HepG2 (cell line): ENCODE results near the gene QKI. TPM values are rescaled to one million over a fixed set of nuclear protein-coding genes. Genes with fewer than 3 reads are reported as not detected.

Source experiments
- ATAC-seq: fragments of 200-7000 bp; cut with Tn5 transposase; 3 replicates; pipeline ENCODE4 v1.9.1; 2020; ENCODE audit warnings: mild to moderate bottlenecking, moderate library complexity
- BruUV-seq: library from RNA; stranded (reverse); fragments of 400-500 nt; replicated peaks from 2 replicates; lab custom pipeline; 2021; lab: Mats Ljungman, UMichigan
- CTCF ChIA-PET: fragments of 300-600 bp; formaldehyde crosslinking; extraction: SDS; loops from one replicate; lab custom pipeline; 2021; ENCODE audit warnings: low total read pairs, inconsistent platforms, low intra/inter-chr PET ratio; lab: Yijun Ruan, JAX
- POLR2A ChIA-PET: fragments of 350-600 bp; sonication (Branson Sonifier 250); formaldehyde crosslinking; loops from one replicate; lab custom pipeline; 2020; ENCODE audit warnings: antibody characterized with exemption, inconsistent platforms; lab: Yijun Ruan, JAX
- DNase-seq: peaks from one replicate; pipeline ENCODE4 v3.0.0-alpha.2; 2015; ENCODE audit warnings: low spot score
- FAIRE-seq: peaks from 3 replicates; lab custom pipeline; 2011; peaks lifted over from hg19 to GRCh38; lab: Jason Lieb, UNC
- H2AFZ ChIP-seq: one replicate; pipeline ENCODE4 v1.6.1; 2011; ENCODE audit warnings: low read length, inconsistent platforms
- H3K27ac ChIP-seq: fragments of 300-600 bp; 3 replicates; pipeline ENCODE4 v1.8.0; 2011; ENCODE audit warnings: mixed run types, mild to moderate bottlenecking, mixed read lengths, low read length, inconsistent platforms; ENCODE audit not compliant: insufficient read depth; ENCODE audit errors: extremely low read length
- H3K27me3 ChIP-seq, 2 experiments: fragments of 200-600 bp in 1 of 2; 2 replicates in 1 of 2; 3 replicates in 1 of 2; pipeline versions ENCODE4 v1.6.0 to v1.8.0; 2011; ENCODE audit warnings: low read length in 2 of 2, mild to moderate bottlenecking in 2 of 2, moderate library complexity in 2 of 2, inconsistent platforms in 1 of 2; ENCODE audit not compliant: insufficient read depth in 2 of 2, control insufficient read depth in 1 of 2
- H3K36me3 ChIP-seq, 2 experiments: fragments of 200-600 bp in 1 of 2; replicated peaks in 1 of 2; 2 replicates in 1 of 2; 3 replicates in 1 of 2; pipeline versions ENCODE4 v1.5.1 to v1.8.0; 2011; ENCODE audit warnings: low read length in 2 of 2, inconsistent platforms in 1 of 2; ENCODE audit not compliant: insufficient read depth in 2 of 2, control insufficient read depth in 1 of 2
- H3K4me1 ChIP-seq: 2 replicates; pipeline ENCODE4 v1.5.1; 2012; ENCODE audit warnings: low read length, inconsistent platforms; ENCODE audit not compliant: insufficient read depth
- H3K4me2 ChIP-seq: 2 replicates; pipeline ENCODE4 v1.6.0; 2011; ENCODE audit warnings: low read depth, low read length, inconsistent platforms
- H3K4me3 ChIP-seq, 3 experiments: fragments of 200-600 bp in 1 of 3; sonication (generic), shearing (Covaris generic) in 1 of 3; replicated peaks in 1 of 3; 2 replicates each; pipeline ENCODE4 v1.5.1; 2011 to 2016; ENCODE audit warnings: low read length in 3 of 3, inconsistent platforms in 2 of 3, low read depth in 2 of 3, mild to moderate bottlenecking in 2 of 3, control low read depth in 1 of 3, mixed read lengths in 1 of 3; ENCODE audit not compliant: insufficient read depth in 1 of 3
- H3K79me2 ChIP-seq: one replicate; pipeline ENCODE4 v1.6.1; 2011; ENCODE audit warnings: low read length, inconsistent platforms; ENCODE audit not compliant: insufficient read depth
- H3K9ac ChIP-seq: 2 replicates; pipeline ENCODE4 v1.6.0; 2011; ENCODE audit warnings: mild to moderate bottlenecking, low read depth, low read length, inconsistent platforms; ENCODE audit not compliant: insufficient read depth
- H3K9me3 ChIP-seq: 2 replicates; pipeline ENCODE4 v1.5.1; 2012; ENCODE audit warnings: mild to moderate bottlenecking, low read length
- H4K20me1 ChIP-seq: 2 replicates; pipeline ENCODE4 v1.6.0; 2011; ENCODE audit warnings: inconsistent platforms, mild to moderate bottlenecking, low read length, moderate library complexity; ENCODE audit not compliant: insufficient read depth
- CBX2 ChIP-seq, 2 experiments: fragments of 200-600 bp in 1 of 2; sonication (generic); formaldehyde crosslinking in 1 of 2; IDR thresholded peaks; 2 replicates each; pipeline versions ENCODE4 v1.7.0 to v1.8.1; 2018 to 2022; ENCODE audit warnings: low read depth in 2 of 2, low read length in 1 of 2, mild to moderate bottlenecking in 1 of 2, missing genetic modification reagents in 1 of 2
- EHMT2 ChIP-seq: fragments of 200-600 bp; sonication (generic); IDR thresholded peaks from 2 replicates; pipeline ENCODE4 v1.7.0; 2017; ENCODE audit warnings: antibody characterized with exemption, low read depth, low read length, borderline replicate concordance
- IRF9 ChIP-seq: sonication (generic); formaldehyde crosslinking; IDR thresholded peaks from 2 replicates; pipeline ENCODE4 v1.8.0; 2022; ENCODE audit warnings: missing genetic modification reagents, mild to moderate bottlenecking, borderline replicate concordance
- KAT7 ChIP-seq: IDR thresholded peaks from 2 replicates; pipeline ENCODE4 v1.6.1; 2018; ENCODE audit warnings: borderline replicate concordance, missing compliant biosample characterization
- MBD4 ChIP-seq: IDR thresholded peaks from 2 replicates; pipeline ENCODE4 v1.6.1; 2012; ENCODE audit warnings: low read length, inconsistent platforms, borderline replicate concordance
- SYNCRIP ChIP-seq: fragments of 200-400 bp; formaldehyde crosslinking; IDR thresholded peaks from 2 replicates; pipeline ENCODE4 v1.6.1; 2018; ENCODE audit warnings: mild to moderate bottlenecking, low read depth, low read length; ENCODE audit not compliant: insufficient read depth
- ZNF17 ChIP-seq: sonication (generic); formaldehyde crosslinking; IDR thresholded peaks from 2 replicates; pipeline ENCODE4 v1.5.0; 2020; ENCODE audit warnings: mild to moderate bottlenecking, missing genetic modification reagents
- ZNF224 ChIP-seq: sonication (generic); formaldehyde crosslinking; IDR thresholded peaks from 2 replicates; pipeline ENCODE4 v1.5.0; 2020; ENCODE audit warnings: mild to moderate bottlenecking, missing genetic modification reagents
- ZNF33B ChIP-seq: sonication (generic); formaldehyde crosslinking; IDR thresholded peaks from 2 replicates; pipeline ENCODE4 v1.5.1; 2020; ENCODE audit warnings: mild to moderate bottlenecking, missing genetic modification reagents
- ZNF572 ChIP-seq: sonication (generic); formaldehyde crosslinking; IDR thresholded peaks from 2 replicates; pipeline ENCODE4 v1.5.1; 2020; ENCODE audit warnings: mild to moderate bottlenecking, missing genetic modification reagents
- ZNF687 ChIP-seq: sonication (generic); formaldehyde crosslinking; IDR thresholded peaks from 2 replicates; pipeline ENCODE4 v1.5.1; 2020; ENCODE audit warnings: mild to moderate bottlenecking, missing genetic modification reagents, moderate library complexity
- ZNF879 ChIP-seq: sonication (generic); formaldehyde crosslinking; IDR thresholded peaks from 2 replicates; pipeline ENCODE4 v1.8.1; 2023; ENCODE audit warnings: missing genetic modification reagents
- ZSCAN12 ChIP-seq: sonication (generic); formaldehyde crosslinking; IDR thresholded peaks from 2 replicates; pipeline ENCODE4 v1.9.0; 2021; ENCODE audit warnings: mild to moderate bottlenecking, missing genetic modification reagents
- WGBS: methylation state at CpG from one replicate; pipeline ENCODE4 v1.1.6; 2017; ENCODE audit warnings: low lambda C conversion rate; 5-methylcytosine and 5-hydroxymethylcytosine counted together
- in situ Hi-C: cut with HindIII; loops from 2 replicates; pipeline ENCODE4 v1.10.0; 2017; ENCODE audit warnings: low pct_unique_long_range_greater_than_20kb; ENCODE audit not compliant: extremely low pct_ligation_motif_present
- intact Hi-C: fragments of 100-400 bp; cut with micrococcal nuclease; formaldehyde crosslinking; loops from one replicate; pipeline ENCODE4 v1.10.0; 2022; ENCODE audit not compliant: unreplicated experiment
- polyA plus RNA-seq, 8 experiments: library from polyadenylated mRNA; depleted of rRNA in 3 of 8; stranded (reverse) in 7 of 8; unstranded in 1 of 8; fragments of >200 nt; fragmentation: Illumina TruSeq in 4 of 8; extraction: Trizol in 4 of 8; gene quantifications; 2 replicates each; pipeline versions ENCODE4 v1.2.1 to v1.2.3, GENCODE V29; 2011 to 2016; ENCODE audit warnings: low read depth in 4 of 8, missing spikeins in 1 of 8, mixed read lengths in 1 of 8; ENCODE audit not compliant: insufficient read depth in 1 of 8
- total RNA-seq, 5 experiments: library from RNA; depleted of rRNA; stranded (reverse); fragments of >200 nt; fragmentation: Illumina TruSeq; extraction: Trizol; gene quantifications; 2 replicates each; pipeline ENCODE4 v1.2.3, GENCODE V29; 2016; ENCODE audit warnings: low read depth in 1 of 5
- TF ChIP-seq, protein P1 (sequence below): sonication (generic); formaldehyde crosslinking; IDR thresholded peaks from 2 replicates; pipeline ENCODE4 v1.5.0; 2020; ENCODE audit warnings: missing genetic modification reagents
- TF ChIP-seq, protein P2 (sequence below): sonication (generic); formaldehyde crosslinking; IDR thresholded peaks from 2 replicates; pipeline ENCODE4 v1.4.0; 2020; ENCODE audit warnings: missing genetic modification reagents

The QKI gene
- total and polyA plus RNA-seq, 2 of the 13 experiments (the other 11 are each of a cell fraction or from before 2014, with no cell fraction given), result 136 to 137 TPM

DNA sequence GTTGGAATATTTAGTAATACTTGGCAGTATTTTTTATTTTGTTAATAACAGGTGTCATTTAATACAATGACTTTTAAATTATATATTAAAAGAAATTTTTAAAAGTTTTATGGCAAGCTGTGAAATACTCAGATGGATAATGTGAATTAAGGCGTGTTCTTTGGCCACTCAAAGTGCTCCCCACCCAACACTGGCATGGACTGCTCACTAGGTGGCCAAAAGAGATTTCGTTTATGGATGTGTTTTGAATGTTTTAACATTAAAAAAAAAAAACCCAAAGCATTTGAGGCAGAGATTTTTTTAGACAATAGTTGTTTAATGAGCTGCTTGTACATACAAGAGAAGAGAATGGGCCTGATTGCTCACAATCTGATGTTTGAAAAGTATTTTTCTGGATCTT lies 86.5 kb downstream of the QKI start (continued):
- TF ChIP-seq IRF9, result no peak
- no peak for TF ChIP-seq MBD4

- Histone ChIP-seq H3K4me3 (no peak overlapping the region), H3K4me1 (no peaks in the 10 kb centered on the region), H3K9ac (no peak overlapping the region), H4K20me1 (0 out of 2 replicates have a peak, but pooled peaks cover 2% of the 10 kb centered on the region), H3K9me3 (peaks cover 26% of the 10 kb centered on the region), H3K4me2 (no peak overlapping the region), H2AFZ (no peak overlapping the region), H3K36me3 (no peaks in the 10 kb centered on the region; a peak in 1 of 5 replicates), H3K27ac (no peak overlapping the region), H3K27me3 (no peaks in the 10 kb centered on the region), H3K79me2 (peaks cover 81% of the 10 kb centered on the region)
- 97% methylated on average over 3 of the region's 3 CpGs for WGBS
- CTCF ChIA-PET, result no interaction called here
- intact Hi-C loops, result no loop called here
- no peak for ATAC-seq
- POLR2A ChIA-PET, result no interaction called here
- in situ Hi-C loops, result no loop called here
- no peak for FAIRE-seq
- DNase-seq, result no peak
- BruUV-seq, result no TSS peak
- no peak for TF ChIP-seq ZNF224 (CRISPR knock-in tag)
- no peak for TF ChIP-seq ZSCAN12 (CRISPR knock-in tag)
- TF ChIP-seq, protein P1, sequence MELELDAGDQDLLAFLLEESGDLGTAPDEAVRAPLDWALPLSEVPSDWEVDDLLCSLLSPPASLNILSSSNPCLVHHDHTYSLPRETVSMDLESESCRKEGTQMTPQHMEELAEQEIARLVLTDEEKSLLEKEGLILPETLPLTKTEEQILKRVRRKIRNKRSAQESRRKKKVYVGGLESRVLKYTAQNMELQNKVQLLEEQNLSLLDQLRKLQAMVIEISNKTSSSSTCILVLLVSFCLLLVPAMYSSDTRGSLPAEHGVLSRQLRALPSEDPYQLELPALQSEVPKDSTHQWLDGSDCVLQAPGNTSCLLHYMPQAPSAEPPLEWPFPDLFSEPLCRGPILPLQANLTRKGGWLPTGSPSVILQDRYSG (CRISPR knock-in tag), result no peak
- no peak for TF ChIP-seq ZNF17 (CRISPR knock-in tag)
- no peak for TF ChIP-seq ZNF572
- no peak for TF ChIP-seq ZNF687
- TF ChIP-seq EHMT2, result no peak
- no peak for TF ChIP-seq ZNF879 (CRISPR knock-in tag)
- TF ChIP-seq SYNCRIP, result no peak
- TF ChIP-seq, protein P2, sequence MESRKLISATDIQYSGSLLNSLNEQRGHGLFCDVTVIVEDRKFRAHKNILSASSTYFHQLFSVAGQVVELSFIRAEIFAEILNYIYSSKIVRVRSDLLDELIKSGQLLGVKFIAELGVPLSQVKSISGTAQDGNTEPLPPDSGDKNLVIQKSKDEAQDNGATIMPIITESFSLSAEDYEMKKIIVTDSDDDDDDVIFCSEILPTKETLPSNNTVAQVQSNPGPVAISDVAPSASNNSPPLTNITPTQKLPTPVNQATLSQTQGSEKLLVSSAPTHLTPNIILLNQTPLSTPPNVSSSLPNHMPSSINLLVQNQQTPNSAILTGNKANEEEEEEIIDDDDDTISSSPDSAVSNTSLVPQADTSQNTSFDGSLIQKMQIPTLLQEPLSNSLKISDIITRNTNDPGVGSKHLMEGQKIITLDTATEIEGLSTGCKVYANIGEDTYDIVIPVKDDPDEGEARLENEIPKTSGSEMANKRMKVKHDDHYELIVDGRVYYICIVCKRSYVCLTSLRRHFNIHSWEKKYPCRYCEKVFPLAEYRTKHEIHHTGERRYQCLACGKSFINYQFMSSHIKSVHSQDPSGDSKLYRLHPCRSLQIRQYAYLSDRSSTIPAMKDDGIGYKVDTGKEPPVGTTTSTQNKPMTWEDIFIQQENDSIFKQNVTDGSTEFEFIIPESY (CRISPR knock-in tag), result no peak
- TF ChIP-seq KAT7 (CRISPR knock-in tag), result no peak
- no peak for TF ChIP-seq ZNF33B (CRISPR knock-in tag)
- no peak for TF ChIP-seq CBX2 (IDR thresholded peaks at IDR 0.05; ENCODE audit: low read depth, low read length)
- no peak for TF ChIP-seq CBX2 (CRISPR knock-in tag; IDR thresholded peaks at IDR 0.05; ENCODE audit: low read depth)
Measured at GRCh38 chr6:163501439-163501838, 86.9 kb downstream of the QKI start.
